Kidney epithelial cell (primary cell): ENCODE results near the gene ORM2. TPM values are rescaled to one million over a fixed set of nuclear protein-coding genes. Genes with fewer than 3 reads are reported as not detected.

ENCODE experiments used
- DNase-seq: peaks from one replicate; pipeline ENCODE4 v3.0.0-alpha.2; 2010; ENCODE audit warnings: low read depth
- H3K27me3 ChIP-seq: 2 replicates; pipeline ENCODE4 v1.6.0; 2011; ENCODE audit warnings: low read length; ENCODE audit not compliant: control insufficient read depth, insufficient read depth
- H3K36me3 ChIP-seq: 2 replicates; pipeline ENCODE4 v1.5.1; 2011; ENCODE audit warnings: low read length; ENCODE audit not compliant: control insufficient read depth, insufficient read depth
- H3K4me3 ChIP-seq: 2 replicates; pipeline ENCODE4 v1.5.1; 2011; ENCODE audit warnings: low read depth, mild to moderate bottlenecking, control low read depth, low read length
- total RNA-seq: library from RNA; depleted of rRNA; stranded (reverse); fragments of >200 nt; gene quantifications from 2 replicates; pipeline ENCODE4 v1.2.3, GENCODE V29; 2015
- TF ChIP-seq, protein P1 (sequence below): IDR thresholded peaks from 2 replicates; pipeline ENCODE4 v1.5.1; 2011; ENCODE audit warnings: mild to moderate bottlenecking, moderate library complexity, low read length, control low read depth, inconsistent platforms; ENCODE audit not compliant: insufficient read depth, poor library complexity, severe bottlenecking

The ORM2 gene
- total RNA-seq, 1 donor from 2014 or later, result not detected

DNA sequence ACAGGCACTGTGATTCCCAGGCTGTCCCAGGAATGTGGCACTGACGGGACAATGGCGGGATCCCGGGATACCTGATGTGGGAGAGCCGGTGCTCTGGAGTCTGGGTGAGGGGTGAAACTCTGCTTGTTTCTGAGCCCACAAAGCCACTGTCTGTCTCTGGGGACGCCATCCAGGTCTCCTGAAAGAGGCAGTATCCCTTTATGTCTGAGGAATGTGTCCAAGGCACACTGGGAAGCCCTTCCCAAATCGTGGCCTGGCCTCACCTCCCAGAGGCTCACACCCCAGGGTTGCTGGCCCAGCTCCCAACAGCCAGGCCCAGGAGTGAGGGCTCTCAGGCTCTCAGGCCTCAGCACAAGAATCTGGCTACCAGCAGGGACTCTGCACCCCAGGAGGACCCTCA lies 27.1 kb downstream of the ORM2 start:
- no peaks in the 10 kb centered on the region for H3K27me3 ChIP-seq
- no peak overlapping the region for H3K4me3 ChIP-seq
- no peak for DNase-seq
- TF ChIP-seq, protein P1, sequence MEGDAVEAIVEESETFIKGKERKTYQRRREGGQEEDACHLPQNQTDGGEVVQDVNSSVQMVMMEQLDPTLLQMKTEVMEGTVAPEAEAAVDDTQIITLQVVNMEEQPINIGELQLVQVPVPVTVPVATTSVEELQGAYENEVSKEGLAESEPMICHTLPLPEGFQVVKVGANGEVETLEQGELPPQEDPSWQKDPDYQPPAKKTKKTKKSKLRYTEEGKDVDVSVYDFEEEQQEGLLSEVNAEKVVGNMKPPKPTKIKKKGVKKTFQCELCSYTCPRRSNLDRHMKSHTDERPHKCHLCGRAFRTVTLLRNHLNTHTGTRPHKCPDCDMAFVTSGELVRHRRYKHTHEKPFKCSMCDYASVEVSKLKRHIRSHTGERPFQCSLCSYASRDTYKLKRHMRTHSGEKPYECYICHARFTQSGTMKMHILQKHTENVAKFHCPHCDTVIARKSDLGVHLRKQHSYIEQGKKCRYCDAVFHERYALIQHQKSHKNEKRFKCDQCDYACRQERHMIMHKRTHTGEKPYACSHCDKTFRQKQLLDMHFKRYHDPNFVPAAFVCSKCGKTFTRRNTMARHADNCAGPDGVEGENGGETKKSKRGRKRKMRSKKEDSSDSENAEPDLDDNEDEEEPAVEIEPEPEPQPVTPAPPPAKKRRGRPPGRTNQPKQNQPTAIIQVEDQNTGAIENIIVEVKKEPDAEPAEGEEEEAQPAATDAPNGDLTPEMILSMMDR, result no peak
- H3K36me3 ChIP-seq, result peaks cover 14% of the 10 kb centered on the region

DNA sequence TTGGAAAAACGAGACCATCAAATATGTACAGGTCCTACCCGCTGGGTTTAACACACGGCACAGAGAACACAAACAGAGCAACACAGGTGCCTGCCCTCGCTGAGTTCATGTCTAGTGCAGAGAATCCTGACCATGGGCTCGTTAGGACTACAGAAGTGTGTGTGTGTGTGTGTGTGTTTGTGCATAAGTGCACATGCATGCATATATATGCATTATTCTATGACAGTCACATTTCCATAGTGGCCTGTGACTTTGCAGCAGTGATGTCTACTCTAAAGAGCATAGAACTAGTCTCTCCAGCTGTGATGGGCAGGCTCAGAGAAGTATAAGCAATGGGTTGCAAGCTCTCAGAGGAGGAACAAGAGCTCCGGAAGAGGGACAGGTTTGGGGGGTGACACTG lies 27.7 kb downstream of the ORM2 start:
- Histone ChIP-seq H3K4me3 (no peak overlapping the region), H3K36me3 (peaks cover 13% of the 10 kb centered on the region), H3K27me3 (no peaks in the 10 kb centered on the region)
- TF ChIP-seq, protein P1, result no peak
- DNase-seq, result no peak

DNA sequence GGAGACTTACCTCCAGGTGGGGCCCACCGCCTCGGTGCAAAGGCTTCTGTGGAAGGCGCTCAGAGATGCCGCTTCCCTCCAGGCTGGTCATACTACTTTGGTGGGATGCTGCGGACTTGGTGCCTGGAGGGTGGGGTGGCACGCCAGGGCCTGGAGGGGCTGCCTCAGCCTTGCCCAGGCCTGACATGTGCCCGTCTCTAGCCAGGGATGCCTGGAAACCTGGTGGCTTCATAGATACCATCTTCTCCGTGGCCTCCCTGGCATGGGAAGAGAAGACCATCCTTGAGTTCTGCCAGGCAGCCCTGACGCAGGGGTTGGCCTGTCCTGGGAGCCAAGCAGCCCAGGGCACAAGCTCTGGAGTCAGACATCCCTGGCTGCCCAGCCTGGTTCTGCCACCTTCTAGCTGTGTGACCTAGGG lies 28.3 kb downstream of the ORM2 start:
- peaks cover 13% of the 10 kb centered on the region for H3K36me3 ChIP-seq
- no peaks in the 10 kb centered on the region for H3K27me3 ChIP-seq
- DNase-seq, result no peak
- no peak overlapping the region for H3K4me3 ChIP-seq
- TF ChIP-seq, protein P1, result no peak

DNA sequence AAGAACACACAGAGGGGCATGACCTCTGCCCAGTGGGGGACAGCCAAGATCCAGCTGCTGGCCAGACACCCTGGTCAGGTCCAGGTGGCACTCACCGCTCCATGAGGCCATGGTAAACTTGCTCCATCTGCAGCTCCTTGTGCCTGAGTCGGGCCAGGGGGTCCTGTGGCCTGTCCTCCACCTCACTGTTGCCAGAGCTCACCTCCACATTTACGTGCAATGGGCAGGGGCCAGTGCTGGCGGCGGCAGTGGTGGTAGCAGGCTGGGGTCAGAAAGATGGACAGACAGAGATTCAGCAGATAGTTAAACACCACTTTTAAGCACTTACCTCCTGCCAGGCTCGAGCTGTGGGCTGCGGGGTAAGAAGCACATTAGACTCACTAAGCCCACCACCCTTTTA lies 30.1 kb downstream of the ORM2 start:
- no peak for DNase-seq
- H3K4me3 ChIP-seq, result no peak overlapping the region
- TF ChIP-seq, protein P1, result no peak
- no peaks in the 10 kb centered on the region for H3K27me3 ChIP-seq
- peaks cover 13% of the 10 kb centered on the region for H3K36me3 ChIP-seq

DNA sequence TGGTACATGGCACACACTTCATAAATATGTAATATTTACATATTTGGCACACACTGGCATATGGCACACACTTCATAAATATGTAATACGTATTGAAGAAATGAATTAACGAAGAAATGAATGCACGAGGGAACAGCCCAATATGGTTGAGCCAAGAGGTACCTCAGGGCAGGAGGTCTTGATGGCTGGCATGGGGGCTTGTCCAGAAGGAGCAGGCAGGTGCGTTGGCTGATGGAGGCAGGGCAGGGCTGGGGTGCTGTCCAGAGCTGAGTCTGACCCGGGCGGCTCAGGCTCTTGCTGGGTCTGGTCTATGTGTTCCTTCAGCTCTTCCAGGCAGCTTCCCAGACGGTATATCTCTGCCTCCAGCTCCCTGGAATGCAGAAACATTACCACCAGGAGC lies 31.9 kb downstream of the ORM2 start:
- TF ChIP-seq, protein P1, result no peak
- Histone ChIP-seq H3K36me3 (peaks cover 11% of the 10 kb centered on the region), H3K4me3 (no peak overlapping the region), H3K27me3 (no peaks in the 10 kb centered on the region)
- DNase-seq, result no peak

DNA sequence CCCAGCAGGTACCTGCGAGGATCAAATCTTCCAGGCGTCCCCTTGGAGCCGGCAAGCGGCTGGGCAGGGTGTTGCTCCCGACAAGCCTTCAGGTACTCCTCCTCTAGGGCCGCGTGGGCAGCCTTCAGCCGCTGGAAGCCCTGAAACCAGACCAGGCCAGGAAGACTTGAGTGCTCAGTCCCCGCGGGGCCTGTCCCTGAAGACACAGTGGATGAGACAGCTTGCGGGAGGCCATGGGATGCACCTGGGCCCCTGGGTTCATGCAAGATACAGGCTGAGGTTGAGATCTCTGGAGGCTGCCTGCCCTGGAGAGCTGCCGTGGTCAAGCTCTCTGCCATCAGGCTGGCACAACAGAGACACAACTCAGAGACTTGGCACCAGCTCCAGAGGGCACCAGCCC lies 32.7 kb downstream of the ORM2 start:
- TF ChIP-seq, protein P1, result no peak
- H3K36me3 ChIP-seq, result peaks cover 8% of the 10 kb centered on the region

More for the DNA sequence above, 32.7 kb downstream of the ORM2 start:
- Histone ChIP-seq H3K27me3 (no peaks in the 10 kb centered on the region), H3K4me3 (no peak overlapping the region)
- DNase-seq, result no peak
